ENCODE results near the gene ZKSCAN7.
"Not testable (repeated sequence)": the region's sequence is repeated elsewhere in the genome, so short reads cannot be mapped to it uniquely, and the experiment has no call there.

ZKSCAN7 gene

DNA sequence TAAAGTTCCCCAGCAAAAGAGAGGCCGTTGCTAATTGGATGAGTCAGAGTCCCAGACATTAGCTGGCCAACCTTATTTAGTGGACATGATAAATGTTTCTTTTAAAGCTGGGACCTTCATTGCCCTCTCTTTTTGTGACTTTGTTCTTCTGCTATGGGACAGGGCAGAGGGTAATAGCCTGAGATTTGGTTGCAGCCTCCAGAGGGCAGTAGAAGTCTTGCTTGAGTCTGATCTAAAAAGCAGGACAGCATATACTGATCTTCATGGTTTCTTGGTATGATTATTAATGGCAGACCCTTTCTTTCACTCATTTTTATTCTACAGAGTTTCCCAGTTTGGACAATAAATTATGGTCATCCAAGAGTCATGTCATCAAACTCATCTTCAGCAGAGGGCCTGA is 25.1 kb upstream of the ZKSCAN7 start:
- Histone ChIP-seq H3K27me3 (ENCODE audit: insufficient read depth, low read length) (peaks cover 19% of the 10 kb centered on the region), H3K4me1 (ENCODE audit: insufficient read depth, low read length) (no peaks in the 10 kb centered on the region), H3K9me3 (ENCODE audit: insufficient read depth, low read depth, low read length) (no peaks in the 10 kb centered on the region), H3K4me3 (ENCODE audit: low read length) (no peak overlapping the region), H3K9ac (ENCODE audit: low read depth, low read length) (no peak overlapping the region), H3K27ac (ENCODE audit: low read length) (no peak overlapping the region), H3K36me3 (ENCODE audit: insufficient read depth, low read depth, low read length) (no peaks in the 10 kb centered on the region)

DNA sequence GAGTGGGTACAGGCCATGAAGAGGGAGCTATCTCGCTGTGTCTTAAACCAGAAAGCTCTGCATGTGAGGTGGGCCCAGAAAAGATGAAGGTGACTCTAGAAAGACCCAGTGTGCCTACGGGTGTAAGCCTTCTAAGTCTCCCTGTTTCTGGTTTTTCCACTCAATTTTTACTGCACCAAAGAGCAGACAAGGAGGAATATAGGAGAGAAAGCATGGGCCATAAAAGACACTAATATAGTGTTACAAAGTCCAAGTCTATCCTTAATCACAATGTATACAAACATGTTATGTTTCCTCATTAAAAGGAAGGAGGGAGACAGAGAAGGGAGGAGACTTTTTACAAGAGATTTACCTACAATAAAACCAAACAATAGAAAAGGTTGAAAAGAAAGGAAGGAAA is 24.1 kb upstream of the ZKSCAN7 start:
- Histone ChIP-seq H3K27ac (ENCODE audit: low read length) (no peak overlapping the region), H3K4me3 (ENCODE audit: low read length) (no peak overlapping the region), H3K4me1 (ENCODE audit: insufficient read depth, low read length) (no peaks in the 10 kb centered on the region), H3K9me3 (ENCODE audit: insufficient read depth, low read depth, low read length) (no peaks in the 10 kb centered on the region), H3K9ac (ENCODE audit: low read depth, low read length) (no peak overlapping the region), H3K27me3 (ENCODE audit: insufficient read depth, low read length) (peaks cover 19% of the 10 kb centered on the region), H3K36me3 (ENCODE audit: insufficient read depth, low read depth, low read length) (no peaks in the 10 kb centered on the region)

- not testable (repeated sequence) for H3K36me3 ChIP-seq (ENCODE audit: insufficient read depth, low read depth, low read length); H3K4me1 ChIP-seq (ENCODE audit: insufficient read depth, low read length); H3K9me3 ChIP-seq (ENCODE audit: insufficient read depth, low read depth, low read length); H3K27ac ChIP-seq (ENCODE audit: low read length); H3K9ac ChIP-seq (ENCODE audit: low read depth, low read length); H3K4me3 ChIP-seq (ENCODE audit: low read length)
- peaks cover 26% of the 10 kb centered on the region for H3K27me3 ChIP-seq (ENCODE audit: insufficient read depth, low read length)
Observed at GRCh38 chr3:44534659-44535058, 20.3 kb upstream of the ZKSCAN7 start.

- H3K9ac ChIP-seq (ENCODE audit: low read depth, low read length): no peak overlapping the region
- H3K4me1 ChIP-seq (ENCODE audit: insufficient read depth, low read length): no peaks in the 10 kb centered on the region
- H3K27me3 ChIP-seq (ENCODE audit: insufficient read depth, low read length): peaks cover 26% of the 10 kb centered on the region
- H3K9me3 ChIP-seq (ENCODE audit: insufficient read depth, low read depth, low read length): no peaks in the 10 kb centered on the region
- no peaks in the 10 kb centered on the region for H3K36me3 ChIP-seq (ENCODE audit: insufficient read depth, low read depth, low read length)
- no peak overlapping the region for H3K4me3 ChIP-seq (ENCODE audit: low read length)
- H3K27ac ChIP-seq (ENCODE audit: low read length): no peak overlapping the region
Observed at GRCh38 chr3:44535364-44535763, 19.6 kb upstream of the ZKSCAN7 start.

DNA sequence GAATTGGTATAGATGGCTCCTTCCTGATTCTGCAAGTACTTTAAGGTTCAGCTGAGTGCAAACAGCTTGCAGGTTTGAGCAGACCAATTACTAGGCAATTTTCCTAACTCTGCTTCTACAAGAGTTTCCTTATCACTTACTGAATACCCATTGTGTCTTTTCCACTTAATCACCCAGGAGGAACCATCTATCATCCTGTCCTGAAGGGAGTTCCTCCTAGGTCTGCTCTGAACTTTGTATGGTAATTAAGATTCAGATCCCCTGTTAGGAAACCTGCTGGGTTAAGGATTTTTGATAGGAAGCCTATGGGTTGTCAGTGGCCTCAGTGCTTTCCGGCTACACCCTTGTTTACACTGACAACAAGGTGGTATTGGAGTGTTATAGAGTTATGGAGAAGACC is 10.2 kb upstream of the ZKSCAN7 start:
- not testable (repeated sequence) for H3K4me3 ChIP-seq (ENCODE audit: low read length); H3K9me3 ChIP-seq (ENCODE audit: insufficient read depth, low read depth, low read length); H3K4me1 ChIP-seq (ENCODE audit: insufficient read depth, low read length); H3K27ac ChIP-seq (ENCODE audit: low read length); H3K9ac ChIP-seq (ENCODE audit: low read depth, low read length); H3K36me3 ChIP-seq (ENCODE audit: insufficient read depth, low read depth, low read length); H3K27me3 ChIP-seq (ENCODE audit: insufficient read depth, low read length)

- Histone ChIP-seq H3K27ac (ENCODE audit: low read length) (no peak overlapping the region), H3K36me3 (ENCODE audit: insufficient read depth, low read depth, low read length) (peaks cover 38% of the 10 kb centered on the region), H3K9me3 (ENCODE audit: insufficient read depth, low read depth, low read length) (peaks cover 13% of the 10 kb centered on the region), H3K4me1 (ENCODE audit: insufficient read depth, low read length) (0 out of 2 replicates have a peak, but pooled peaks cover 3% of the 10 kb centered on the region), H3K27me3 (ENCODE audit: insufficient read depth, low read length) (peaks cover 36% of the 10 kb centered on the region), H3K9ac (ENCODE audit: low read depth, low read length) (peak overlapping the region; percentile 97), H3K4me3 (ENCODE audit: low read length) (peak overlapping the region; percentile 99)
Observed at GRCh38 chr3:44555723-44556122, 730 bp downstream of the ZKSCAN7 start.

DNA sequence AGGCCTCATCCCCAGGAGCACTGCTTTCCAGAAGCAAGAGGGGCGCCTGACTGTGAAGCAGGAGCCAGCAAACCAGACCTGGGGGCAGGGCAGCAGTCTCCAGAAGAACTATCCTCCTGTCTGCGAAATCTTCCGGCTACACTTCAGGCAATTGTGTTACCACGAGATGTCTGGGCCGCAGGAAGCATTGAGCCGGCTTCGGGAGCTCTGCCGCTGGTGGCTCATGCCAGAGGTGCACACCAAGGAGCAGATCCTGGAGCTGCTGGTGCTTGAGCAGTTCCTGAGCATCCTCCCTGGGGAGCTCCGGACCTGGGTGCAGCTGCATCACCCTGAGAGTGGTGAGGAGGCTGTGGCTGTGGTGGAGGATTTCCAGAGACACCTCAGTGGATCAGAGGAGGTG is 2.1 kb downstream of the ZKSCAN7 start:
- Histone ChIP-seq H3K9ac (ENCODE audit: low read depth, low read length) (no peak overlapping the region), H3K36me3 (ENCODE audit: insufficient read depth, low read depth, low read length) (peaks cover 52% of the 10 kb centered on the region), H3K9me3 (ENCODE audit: insufficient read depth, low read depth, low read length) (peaks cover 26% of the 10 kb centered on the region), H3K4me1 (ENCODE audit: insufficient read depth, low read length) (0 out of 2 replicates have a peak, but pooled peaks cover 3% of the 10 kb centered on the region), H3K27me3 (ENCODE audit: insufficient read depth, low read length) (peaks cover 22% of the 10 kb centered on the region), H3K4me3 (ENCODE audit: low read length) (no peak overlapping the region), H3K27ac (ENCODE audit: low read length) (no peak overlapping the region)

- no peaks in the 10 kb centered on the region for H3K4me1 ChIP-seq (ENCODE audit: insufficient read depth, low read length)
- no peaks in the 10 kb centered on the region for H3K27me3 ChIP-seq (ENCODE audit: insufficient read depth, low read length)
- H3K4me3 ChIP-seq (ENCODE audit: low read length): no peak overlapping the region
- H3K9me3 ChIP-seq (ENCODE audit: insufficient read depth, low read depth, low read length): peaks cover 30% of the 10 kb centered on the region
- no peak overlapping the region for H3K27ac ChIP-seq (ENCODE audit: low read length)
- peaks cover 86% of the 10 kb centered on the region for H3K36me3 ChIP-seq (ENCODE audit: insufficient read depth, low read depth, low read length)
- no peak overlapping the region for H3K9ac ChIP-seq (ENCODE audit: low read depth, low read length)
Observed at GRCh38 chr3:44561076-44561475, 6.1 kb downstream of the ZKSCAN7 start.

- Histone ChIP-seq H3K9ac (ENCODE audit: low read depth, low read length) (no peak overlapping the region), H3K9me3 (ENCODE audit: insufficient read depth, low read depth, low read length) (peaks cover 30% of the 10 kb centered on the region), H3K36me3 (ENCODE audit: insufficient read depth, low read depth, low read length) (peaks cover 90% of the 10 kb centered on the region), H3K4me3 (ENCODE audit: low read length) (no peak overlapping the region), H3K27ac (ENCODE audit: low read length) (no peak overlapping the region), H3K27me3 (ENCODE audit: insufficient read depth, low read length) (no peaks in the 10 kb centered on the region), H3K4me1 (ENCODE audit: insufficient read depth, low read length) (no peaks in the 10 kb centered on the region)
Observed at GRCh38 chr3:44562147-44562546, 7.2 kb downstream of the ZKSCAN7 start.

GRCh38 chr3:44568561-44568960 is 13.6 kb downstream of the ZKSCAN7 start:
- H3K9me3 ChIP-seq (ENCODE audit: insufficient read depth, low read depth, low read length): peaks cover 29% of the 10 kb centered on the region
- no peaks in the 10 kb centered on the region for H3K27me3 ChIP-seq (ENCODE audit: insufficient read depth, low read length)
- no peak overlapping the region for H3K4me3 ChIP-seq (ENCODE audit: low read length)
- H3K9ac ChIP-seq (ENCODE audit: low read depth, low read length): no peak overlapping the region
- peaks cover 86% of the 10 kb centered on the region for H3K36me3 ChIP-seq (ENCODE audit: insufficient read depth, low read depth, low read length)
- no peaks in the 10 kb centered on the region for H3K4me1 ChIP-seq (ENCODE audit: insufficient read depth, low read length)
- no peak overlapping the region for H3K27ac ChIP-seq (ENCODE audit: low read length)

GRCh38 chr3:44571024-44571423 is 16.0 kb downstream of the ZKSCAN7 start:
- Histone ChIP-seq H3K36me3 (ENCODE audit: insufficient read depth, low read depth, low read length) (peaks cover 63% of the 10 kb centered on the region), H3K4me1 (ENCODE audit: insufficient read depth, low read length) (no peaks in the 10 kb centered on the region)

GRCh38 chr3:44576613-44577012 is 21.6 kb downstream of the ZKSCAN7 start:
- Histone ChIP-seq H3K9me3 (ENCODE audit: insufficient read depth, low read depth, low read length) (peaks cover 3% of the 10 kb centered on the region; the same call in 1 of the 2 replicates), H3K36me3 (ENCODE audit: insufficient read depth, low read depth, low read length) (peaks cover 17% of the 10 kb centered on the region), H3K4me1 (ENCODE audit: insufficient read depth, low read length) (no peaks in the 10 kb centered on the region), H3K9ac (ENCODE audit: low read depth, low read length) (no peak overlapping the region), H3K4me3 (ENCODE audit: low read length) (no peak overlapping the region), H3K27me3 (ENCODE audit: insufficient read depth, low read length) (no peaks in the 10 kb centered on the region), H3K27ac (ENCODE audit: low read length) (no peak overlapping the region)

More at GRCh38 chr3:44571024-44571423, 16.0 kb downstream of the ZKSCAN7 start:
- H3K4me3 ChIP-seq (ENCODE audit: low read length): no peak overlapping the region
- no peak overlapping the region for H3K27ac ChIP-seq (ENCODE audit: low read length)
- H3K9ac ChIP-seq (ENCODE audit: low read depth, low read length): no peak overlapping the region
- H3K27me3 ChIP-seq (ENCODE audit: insufficient read depth, low read length): no peaks in the 10 kb centered on the region
- H3K9me3 ChIP-seq (ENCODE audit: insufficient read depth, low read depth, low read length): peaks cover 29% of the 10 kb centered on the region
